Neural crest cell (in vitro differentiated cells): ENCODE results near the gene PELI1. TPM values are rescaled to one million over a fixed set of nuclear protein-coding genes. Genes with fewer than 3 reads are reported as not detected.
"Not testable (repeated sequence)": the region's sequence is repeated elsewhere in the genome, so short reads cannot be mapped to it uniquely, and the experiment has no call there.

ENCODE experiments used
- DNase-seq: peaks from one replicate; pipeline ENCODE4 v3.0.0; 2021; ENCODE audit warnings: low read depth, mixed read lengths, low spot score
- H3K27ac Mint-ChIP-seq: one replicate; pipeline ENCODE4 v1.8.0; 2021; ENCODE audit warnings: mild to moderate bottlenecking, mixed read lengths; ENCODE audit not compliant: unreplicated experiment
- H3K27me3 Mint-ChIP-seq: 2 replicates; pipeline ENCODE4 v1.8.0; 2021; ENCODE audit warnings: low read depth, mild to moderate bottlenecking, mixed read lengths
- H3K36me3 Mint-ChIP-seq: 2 replicates; pipeline ENCODE4 v1.8.0; 2021; ENCODE audit warnings: low read depth, mild to moderate bottlenecking, mixed read lengths
- H3K4me1 Mint-ChIP-seq: 2 replicates; pipeline ENCODE4 v1.8.0; 2021; ENCODE audit warnings: mixed read lengths
- H3K4me3 Mint-ChIP-seq: one replicate; pipeline ENCODE4 v1.8.0; 2021; ENCODE audit warnings: mild to moderate bottlenecking, mixed read lengths
- H3K9me3 Mint-ChIP-seq: 2 replicates; pipeline ENCODE4 v1.8.0; 2021; ENCODE audit warnings: mixed read lengths
- CTCF ChIP-seq: fragments of 200-600 bp; sonication (generic); conservative IDR thresholded peaks from 2 replicates; pipeline ENCODE4 v1.5.0; 2021; ENCODE audit warnings: antibody characterized with exemption, mild to moderate bottlenecking
- total RNA-seq: library from RNA; stranded (reverse); gene quantifications from 2 replicates; pipeline ENCODE4 v1.2.1, GENCODE V29; 2021

Gene PELI1
- total RNA-seq, 1 donor from 2014 or later: 52.1 TPM

- H3K4me1 Mint-ChIP-seq: peaks cover 3% of the 10 kb centered on the region
- H3K9me3 Mint-ChIP-seq: no peaks in the 10 kb centered on the region
- TF ChIP-seq CTCF: no peak
- H3K36me3 Mint-ChIP-seq: peaks cover 3% of the 10 kb centered on the region
- H3K27me3 Mint-ChIP-seq: no peaks in the 10 kb centered on the region
- no peak for DNase-seq
- H3K27ac Mint-ChIP-seq: no peak overlapping the region
- no peak overlapping the region for H3K4me3 Mint-ChIP-seq
Measured at GRCh38 chr2:64104933-64105332, 39.3 kb downstream of the PELI1 start.

GRCh38 chr2:64102736-64103135 lies 41.5 kb downstream of the PELI1 start:
- not testable (repeated sequence) for H3K27ac Mint-ChIP-seq, DNase-seq, H3K4me1 Mint-ChIP-seq, H3K27me3 Mint-ChIP-seq, H3K4me3 Mint-ChIP-seq, H3K36me3 Mint-ChIP-seq, H3K9me3 Mint-ChIP-seq

- TF ChIP-seq CTCF: no peak
- H3K27ac Mint-ChIP-seq: no peak overlapping the region
- no peaks in the 10 kb centered on the region for H3K9me3 Mint-ChIP-seq
- no peaks in the 10 kb centered on the region for H3K4me1 Mint-ChIP-seq
- no peaks in the 10 kb centered on the region for H3K27me3 Mint-ChIP-seq
- no peak for DNase-seq
- H3K36me3 Mint-ChIP-seq: peaks cover 18% of the 10 kb centered on the region
- H3K4me3 Mint-ChIP-seq: no peak overlapping the region
Measured at GRCh38 chr2:64101141-64101591, 43.1 kb downstream of the PELI1 start.

- H3K27me3 Mint-ChIP-seq, H3K4me1 Mint-ChIP-seq, DNase-seq, H3K9me3 Mint-ChIP-seq, H3K4me3 Mint-ChIP-seq, H3K27ac Mint-ChIP-seq: not testable (repeated sequence)
- H3K36me3 Mint-ChIP-seq: peaks cover 22% of the 10 kb centered on the region
Measured at GRCh38 chr2:64100584-64100983, 43.6 kb downstream of the PELI1 start.

- Mint-ChIP-seq H3K27me3 (no peaks in the 10 kb centered on the region), H3K27ac (no peak overlapping the region), H3K4me3 (no peak overlapping the region), H3K4me1 (no peaks in the 10 kb centered on the region), H3K36me3 (peaks cover 44% of the 10 kb centered on the region), H3K9me3 (no peaks in the 10 kb centered on the region)
- DNase-seq: no peak
- TF ChIP-seq CTCF: no peak
Measured at GRCh38 chr2:64094663-64095382, 49.4 kb downstream of the PELI1 start.

- no peaks in the 10 kb centered on the region for H3K4me1 Mint-ChIP-seq
- H3K36me3 Mint-ChIP-seq: peaks cover 42% of the 10 kb centered on the region
- no peak overlapping the region for H3K27ac Mint-ChIP-seq
- no peak for DNase-seq
- TF ChIP-seq CTCF: no peak
- H3K27me3 Mint-ChIP-seq: no peaks in the 10 kb centered on the region
- H3K4me3 Mint-ChIP-seq: no peak overlapping the region
- no peaks in the 10 kb centered on the region for H3K9me3 Mint-ChIP-seq
Measured at GRCh38 chr2:64093341-64093740, 50.9 kb downstream of the PELI1 start.
